Prostate gland (tissue), 2 donors: ENCODE measurements around the gene LINGO1. TPM values are rescaled to one million over a fixed set of nuclear protein-coding genes. Genes with fewer than 3 reads are reported as not detected.

Source experiments
- DNase-seq: peaks from one replicate; pipeline ENCODE4 v3.0.0-alpha.2; 2019; ENCODE audit warnings: low spot score
- H3K27ac ChIP-seq, 2 donors: fragments of 200-600 bp; sonication (generic); 2 replicates each; pipeline ENCODE4 v1.5.1; 2017 to 2019
- H3K27me3 ChIP-seq: fragments of 200-600 bp; sonication (generic); replicated peaks from 2 replicates; pipeline ENCODE4 v1.5.1; 2019; ENCODE audit not compliant: insufficient read depth
- H3K36me3 ChIP-seq, 2 donors: fragments of 200-600 bp; sonication (generic); 1 replicate in 1 of 2; 2 replicates in 1 of 2; pipeline versions ENCODE4 v1.5.1 to v1.8.1; 2017 to 2019
- H3K4me1 ChIP-seq: fragments of 200-600 bp; sonication (generic); replicated peaks from 2 replicates; pipeline ENCODE4 v1.5.1; 2019
- H3K4me3 ChIP-seq, 2 donors: fragments of 200-600 bp; sonication (generic); 2 replicates each; pipeline ENCODE4 v1.5.1; 2017 to 2019
- H3K9me3 ChIP-seq: fragments of 200-600 bp; sonication (generic); 2 replicates; pipeline ENCODE4 v1.5.1; 2017
- CTCF ChIP-seq, 4 experiments: fragments of 200-600 bp in 2 of 4; fragments of 450-650 bp in 2 of 4; sonication (generic) in 2 of 4; IDR thresholded peaks; 1 replicate in 3 of 4; 2 replicates in 1 of 4; pipeline ENCODE4 v1.5.1; 2016 to 2019; ENCODE audit warnings: antibody characterized with exemption in 4 of 4, mild to moderate bottlenecking in 2 of 4, moderate library complexity in 2 of 4
- POLR2A ChIP-seq: fragments of 450-650 bp; IDR thresholded peaks from one replicate; pipeline ENCODE4 v1.6.1; 2016; ENCODE audit warnings: antibody characterized with exemption, mild to moderate bottlenecking
- POLR2AphosphoS5 ChIP-seq: sonication (generic); formaldehyde crosslinking; IDR thresholded peaks from one replicate; pipeline ENCODE4 v1.6.1; 2017; ENCODE audit warnings: antibody characterized with exemption
- WGBS: methylation state at CpG from one replicate; pipeline ENCODE4 v1.1.5; 2018; 5-methylcytosine and 5-hydroxymethylcytosine counted together
- intact Hi-C: fragments of 100-400 bp; cut with DNase I; formaldehyde crosslinking; loops from one replicate; pipeline ENCODE4 v1.14.2; 2022
- total RNA-seq, 2 donors: library from RNA; depleted of rRNA; stranded (reverse); fragments of >200 nt; gene quantifications; one replicate each; pipeline ENCODE4 v1.1.0, GENCODE V29; 2016

Gene LINGO1
- total RNA-seq, 2 donors from 2014 or later = 2.9 to 10.2 TPM

- Histone ChIP-seq H3K4me1 (no peaks in the 10 kb centered on the region), H3K4me3 (no peak overlapping the region), H3K9me3 (no peaks in the 10 kb centered on the region), H3K36me3 (no peaks in the 10 kb centered on the region), H3K27me3 (no peaks in the 10 kb centered on the region), H3K27ac (no peak overlapping the region)
- DNase-seq = no peak
- 93% methylated on average over 12 of the region's 12 CpGs for WGBS
- intact Hi-C loops = no loop called here
- TF ChIP-seq POLR2A (no peak), POLR2AphosphoS5 (no peak), CTCF (IDR thresholded peaks at IDR 0.05) (no peak)
These were observed 33.0 kb upstream of the LINGO1 start for GRCh38 chr15:77665530-77666295.

- Histone ChIP-seq H3K4me1 (no peaks in the 10 kb centered on the region), H3K9me3 (no peaks in the 10 kb centered on the region), H3K36me3 (no peaks in the 10 kb centered on the region), H3K4me3 (no peak overlapping the region), H3K27me3 (no peaks in the 10 kb centered on the region), H3K27ac (no peak overlapping the region)
- 94% methylated on average over 5 of the region's 5 CpGs for WGBS
- intact Hi-C loops = no loop called here
- no peak for TF ChIP-seq POLR2A
- no peak for TF ChIP-seq POLR2AphosphoS5
- TF ChIP-seq CTCF (IDR thresholded peaks at IDR 0.05) = no peak
- DNase-seq = no peak
These were observed 31.7 kb upstream of the LINGO1 start for GRCh38 chr15:77664428-77664827.

GRCh38 chr15:77663256-77663655 is 30.5 kb upstream of the LINGO1 start:
- no peak for DNase-seq
- Histone ChIP-seq H3K27me3 (no peaks in the 10 kb centered on the region), H3K9me3 (no peaks in the 10 kb centered on the region), H3K36me3 (no peaks in the 10 kb centered on the region), H3K4me1 (no peaks in the 10 kb centered on the region), H3K4me3 (no peak overlapping the region), H3K27ac (no peak overlapping the region)
- intact Hi-C loops = no loop called here
- WGBS = 74% methylated on average over 5 of the region's 5 CpGs
- TF ChIP-seq POLR2A (no peak), POLR2AphosphoS5 (no peak), CTCF (IDR thresholded peaks at IDR 0.05) (no peak)

- Histone ChIP-seq H3K27me3 (no peaks in the 10 kb centered on the region), H3K9me3 (no peaks in the 10 kb centered on the region)
- DNase-seq = peak; percentile 19
These were observed 26.9 kb upstream of the LINGO1 start for GRCh38 chr15:77659350-77660321.

More at GRCh38 chr15:77659350-77660321, 26.9 kb upstream of the LINGO1 start:
- TF ChIP-seq POLR2A (no peak), CTCF (IDR thresholded peaks at IDR 0.05) (peak in 1 of 4 experiments; percentile 40)
- intact Hi-C loops = loop anchor here (5.0 kb wide), 1 partner anchor 163 kb away; no protein-coding TSS in a partner anchor
- 51% methylated on average over 12 of the region's 12 CpGs for WGBS
- Histone ChIP-seq H3K4me1 (no peaks in the 10 kb centered on the region), H3K27ac (no peak overlapping the region), H3K36me3 (no peaks in the 10 kb centered on the region), H3K4me3 (no peak overlapping the region)
